Right cardiac atrium (tissue), 5 donors: ENCODE results near the gene TST. TPM values are rescaled to one million over a fixed set of nuclear protein-coding genes. Genes with fewer than 3 reads are reported as not detected.
A peak's percentile ranks its signal among the peaks of the same experiment; 100 is the strongest.

Experiments used
- ATAC-seq, 2 donors: fragments of 200-7000 bp; cut with Tn5 transposase; one replicate each; pipeline versions ENCODE4 v1.8.0 to v1.9.1; 2020; ENCODE audit warnings: moderate library complexity in 2 of 2, mild to moderate bottlenecking in 1 of 2
- DNase-seq, 3 donors: peaks; one replicate each; pipeline ENCODE4 v3.0.0-alpha.2; 2020
- H3K27ac ChIP-seq: one replicate; pipeline ENCODE4 v1.5.1; 2013; ENCODE audit warnings: mild to moderate bottlenecking, low read length, control low read depth, moderate library complexity
- H3K27me3 ChIP-seq: one replicate; pipeline ENCODE4 v1.6.1; 2013; ENCODE audit not compliant: control insufficient read depth, insufficient read depth
- H3K4me1 ChIP-seq: one replicate; pipeline ENCODE4 v1.6.1; 2013; ENCODE audit warnings: low read length; ENCODE audit not compliant: control insufficient read depth, insufficient read depth
- H3K4me3 ChIP-seq: one replicate; pipeline ENCODE4 v1.5.1; 2013; ENCODE audit warnings: low read length, control low read depth
- H3K9me3 ChIP-seq: one replicate; pipeline ENCODE4 v1.6.1; 2013; ENCODE audit warnings: low read length; ENCODE audit not compliant: control insufficient read depth
- WGBS: extraction: QIAGEN DNeasy Blood & Tissue Kit; methylation state at CpG from one replicate; pipeline ENCODE4 v1.1.7; 2013; 5-methylcytosine and 5-hydroxymethylcytosine counted together
- intact Hi-C, 4 donors: fragments of 100-400 bp; cut with DNase I; formaldehyde crosslinking; loops; one replicate each; pipeline versions ENCODE4 v1.11.0 to v1.14.0; 2022 to 2023
- long read RNA-seq, 4 donors: library from polyadenylated mRNA; unstranded; transcript quantifications; one replicate each; pipeline ENCODE4 v2.0.0, GENCODE V29; 2020 to 2021
- polyA plus RNA-seq: library from polyadenylated mRNA; stranded (reverse); fragments of 200-250 nt; gene quantifications from one replicate; pipeline ENCODE4 v1.2.3, GENCODE V29; 2013
- total RNA-seq, 4 donors: library from RNA; stranded (reverse); fragmentation: NEBNext Ultra II Directional; extraction: Animal tissue kit (Norgen Biotek cat#: 25700); gene quantifications; one replicate each; pipeline ENCODE4 v1.2.1, GENCODE V29; 2021
- donor health status: healthy with polysubstance abuse.
- donor health status: DM: no; HTN: yes; CAD: no.
- donor health status: DM: no; HTN: no; CAD: no.
- donor health status: DM: no; HTN: yes; CAD: no; lungs with severe emphysema.
- donor health status: DM: yes; HTN: yes; CAD: no.

TST gene
- total RNA-seq: 10 to 100 TPM; 31.7 to 53.6 (median 36.6) TPM
- 67.9 TPM for polyA plus RNA-seq
- long read RNA-seq, donor 1, transcript TST-202 (2 exons, 1,797 nt): major isoform, 13 of 24 reads
- long read RNA-seq, donor 1, transcript TST-201 (3 exons, 1,211 nt): minor isoform, 9 of 24 reads
- long read RNA-seq, donor 1, partial matches to known transcripts: 0 of 24 reads
- long read RNA-seq, donor 1, other reads (novel, unspliced or antisense): 2 of 24 reads
- long read RNA-seq, donor 2, transcript TST-202 (2 exons, 1,797 nt): major isoform, 10 of 13 reads
- long read RNA-seq, donor 2, partial matches to known transcripts: 0 of 13 reads
- long read RNA-seq, donor 2, other reads (novel, unspliced or antisense): 2 of 13 reads
- long read RNA-seq, donor 3, transcript TST-202 (2 exons, 1,797 nt): minor isoform, 6 of 26 reads
- long read RNA-seq, donor 3, transcript TST-201 (3 exons, 1,211 nt): major isoform, 14 of 26 reads
- long read RNA-seq, donor 3, partial matches to known transcripts: 0 of 26 reads
- long read RNA-seq, donor 3, other reads (novel, unspliced or antisense): 6 of 26 reads
- long read RNA-seq, donor 4, transcript TST-201 (3 exons, 1,211 nt): minor isoform, 11 of 33 reads
- long read RNA-seq, donor 4, transcript TST-202 (2 exons, 1,797 nt): major isoform, 19 of 33 reads
- long read RNA-seq, donor 4, partial matches to known transcripts: 0 of 33 reads
- long read RNA-seq, donor 4, other reads (novel, unspliced or antisense): 3 of 33 reads

DNA sequence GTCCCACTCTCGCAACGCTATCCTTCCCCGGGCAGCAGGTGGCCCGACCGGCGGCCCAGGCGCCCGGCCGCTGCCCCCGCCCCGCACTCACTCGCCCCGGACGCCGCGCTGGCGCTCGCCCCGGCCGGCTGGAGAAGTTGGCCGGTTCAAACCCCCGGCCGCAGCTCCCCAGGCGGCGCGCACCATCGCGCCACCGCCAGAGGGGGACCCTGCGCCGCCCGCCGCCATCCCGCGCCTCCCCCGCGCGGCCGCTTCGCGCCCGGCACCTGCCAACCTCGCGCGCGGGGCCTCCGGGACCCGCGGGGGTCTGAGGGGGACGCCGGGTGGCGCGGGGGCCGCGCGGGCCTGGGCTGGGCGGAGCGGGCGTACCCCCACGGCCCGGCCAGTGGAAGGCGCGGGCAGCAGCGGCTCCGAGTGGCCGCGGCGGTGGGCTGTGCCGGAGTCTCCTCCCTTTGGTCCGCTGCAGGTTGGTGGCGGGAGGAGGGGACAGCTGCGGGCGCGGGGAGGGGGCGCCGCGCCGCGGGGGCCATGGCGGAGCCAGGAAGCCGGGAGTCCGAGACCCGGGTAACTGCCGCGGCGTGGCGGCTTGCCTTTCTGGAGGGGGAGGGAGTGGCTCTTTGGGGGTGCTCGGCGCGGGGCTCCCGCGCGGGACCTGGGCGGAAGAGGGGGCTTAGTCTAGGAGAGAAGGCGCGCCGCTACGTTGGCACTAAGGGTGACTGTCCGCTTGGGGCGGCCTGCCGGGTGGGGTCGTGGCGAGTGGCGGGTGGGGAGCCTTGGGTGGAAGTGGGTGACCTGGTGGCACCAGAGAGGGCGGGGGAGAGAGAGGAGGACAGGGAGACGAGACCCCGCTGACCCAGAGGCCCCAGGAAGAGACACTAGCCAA lies at the start of gene TST, which contains the start of gene MPST:
Gene TST, minus strand, starts transcription at position 139 of the 883 bp plus-strand sequence. CDS start 715 bp downstream, outside the sequence.
Gene MPST, plus strand, starts transcription at position 434 of the 883 bp plus-strand sequence. Its CDS starts 95 bp downstream, at position 529.
- ATAC-seq (peak; percentile 87 to 88), DNase-seq (peak; percentile 85 to 95 (median 93))
- intact Hi-C loops: no loop called here
- Histone ChIP-seq H3K9me3 (no peaks in the 10 kb centered on the region), H3K27me3 (no peaks in the 10 kb centered on the region), H3K27ac (peak within 1 kb of the TSS; percentile 97), H3K4me3 (peak within 1 kb of the TSS; percentile 69), H3K4me1 (peaks cover 24% of the 10 kb centered on the region)
- under 1% methylated on average over 105 of the region's 107 CpGs for WGBS

- H3K27me3 ChIP-seq: no peaks in the 10 kb centered on the region
- no peak overlapping the region for H3K4me3 ChIP-seq
- no peaks in the 10 kb centered on the region for H3K4me1 ChIP-seq
- intact Hi-C loops: no loop called here
- no peaks in the 10 kb centered on the region for H3K9me3 ChIP-seq
- H3K27ac ChIP-seq: no peak overlapping the region
- DNase-seq: peak in 2 of 3 donors; percentile 39 to 41
- no peak for ATAC-seq
- 4% methylated on average over 36 of the region's 36 CpGs for WGBS
These were observed 49.6 kb upstream of the TST start for GRCh38 chr22:37068859-37069258.

DNA sequence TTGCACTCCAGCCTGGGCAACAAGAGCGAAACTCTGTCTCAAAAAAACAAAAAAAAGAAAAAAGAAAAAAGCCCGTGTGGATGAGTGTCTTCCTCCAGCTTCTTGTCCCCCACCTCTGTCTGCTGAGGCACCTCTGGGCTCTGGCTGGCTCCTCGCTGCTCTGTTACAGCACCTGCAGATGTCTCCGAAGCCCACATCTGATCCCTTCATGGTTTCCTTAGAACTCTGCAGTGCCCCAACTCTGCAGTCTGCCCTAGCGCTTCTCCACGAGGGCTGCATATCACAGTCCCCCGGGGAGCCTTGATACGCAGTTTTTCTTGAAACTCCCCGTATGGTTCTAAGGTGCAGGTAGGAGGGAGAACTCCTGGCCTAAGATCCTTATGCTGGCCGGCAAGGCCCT lies 48.2 kb upstream of the TST start:
- ATAC-seq: no peak
- intact Hi-C loops: no loop called here
- Histone ChIP-seq H3K27ac (no peak overlapping the region), H3K27me3 (no peaks in the 10 kb centered on the region), H3K4me3 (no peak overlapping the region), H3K9me3 (no peaks in the 10 kb centered on the region), H3K4me1 (no peaks in the 10 kb centered on the region)
- WGBS: 71% methylated on average over 10 of the region's 10 CpGs
- peak in 2 of 3 donors; percentile 22 to 26 for DNase-seq

- ATAC-seq: no peak
- no peak overlapping the region for H3K4me3 ChIP-seq
- 84% methylated on average over 9 of the region's 9 CpGs for WGBS
- peak in 2 of 3 donors; percentile 38 to 40 for DNase-seq
- no peaks in the 10 kb centered on the region for H3K9me3 ChIP-seq
- no peak overlapping the region for H3K27ac ChIP-seq
- H3K27me3 ChIP-seq: no peaks in the 10 kb centered on the region
- intact Hi-C loops: no loop called here
- H3K4me1 ChIP-seq: no peaks in the 10 kb centered on the region
These were observed 46.7 kb upstream of the TST start for GRCh38 chr22:37065961-37066360.

- 80% methylated on average over 3 of the region's 3 CpGs for WGBS
- no peak overlapping the region for H3K27ac ChIP-seq
- H3K4me1 ChIP-seq: no peaks in the 10 kb centered on the region
- H3K9me3 ChIP-seq: no peaks in the 10 kb centered on the region
- no peak overlapping the region for H3K4me3 ChIP-seq
- DNase-seq: peak in 2 of 3 donors; percentile 17 to 18
- ATAC-seq: no peak
- intact Hi-C loops: no loop called here
- no peaks in the 10 kb centered on the region for H3K27me3 ChIP-seq
These were observed 45.9 kb upstream of the TST start for GRCh38 chr22:37065180-37065579.

GRCh38 chr22:37064553-37064952 lies 45.3 kb upstream of the TST start:
- intact Hi-C loops: no loop called here
- Histone ChIP-seq H3K4me1 (no peaks in the 10 kb centered on the region), H3K4me3 (no peak overlapping the region), H3K27ac (no peak overlapping the region), H3K9me3 (no peaks in the 10 kb centered on the region), H3K27me3 (no peaks in the 10 kb centered on the region)
- 89% methylated on average over 11 of the region's 11 CpGs for WGBS
- no peak for ATAC-seq
- peak in 2 of 3 donors; percentile 40 to 50 for DNase-seq

- intact Hi-C loops: no loop called here
- 84% methylated on average over 28 of the region's 28 CpGs for WGBS
- ATAC-seq (no peak), DNase-seq (peak in 2 of 3 donors; percentile 38 to 46)
- no peaks in the 10 kb centered on the region for H3K9me3 ChIP-seq
- H3K27ac ChIP-seq: no peak overlapping the region
- no peaks in the 10 kb centered on the region for H3K4me1 ChIP-seq
- no peaks in the 10 kb centered on the region for H3K27me3 ChIP-seq
- no peak overlapping the region for H3K4me3 ChIP-seq
These were observed 44.5 kb upstream of the TST start for GRCh38 chr22:37063431-37064420.

- 88% methylated on average over 15 of the region's 15 CpGs for WGBS
- Histone ChIP-seq H3K27me3 (no peaks in the 10 kb centered on the region), H3K4me3 (no peak overlapping the region), H3K4me1 (no peaks in the 10 kb centered on the region), H3K27ac (no peak overlapping the region), H3K9me3 (no peaks in the 10 kb centered on the region)
- ATAC-seq: no peak
- intact Hi-C loops: no loop called here
- DNase-seq: peak in 2 of 3 donors; percentile 32 to 53
These were observed 43.6 kb upstream of the TST start for GRCh38 chr22:37062702-37063381.

DNA sequence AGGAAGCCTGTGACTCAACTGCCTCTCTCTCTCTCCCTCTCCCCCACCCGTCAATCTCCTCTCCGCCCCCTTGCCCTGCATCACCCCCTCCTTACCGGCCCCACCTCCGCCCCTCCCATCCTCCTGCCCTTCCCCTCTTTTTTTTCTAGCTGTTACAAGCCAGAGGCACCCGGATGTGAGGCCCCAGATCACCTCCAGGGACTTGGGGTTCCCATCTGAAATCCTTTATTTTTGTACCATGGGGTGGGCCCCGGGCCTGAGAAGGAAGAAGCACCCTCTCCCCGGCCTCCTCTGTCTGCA lies 43.1 kb upstream of the TST start:
- ATAC-seq (no peak), DNase-seq (peak in 2 of 3 donors; percentile 29 to 31)
- H3K27me3 ChIP-seq: no peaks in the 10 kb centered on the region
- H3K4me1 ChIP-seq: no peaks in the 10 kb centered on the region
- intact Hi-C loops: no loop called here
- WGBS: 62% methylated on average over 7 of the region's 7 CpGs
- H3K9me3 ChIP-seq: no peaks in the 10 kb centered on the region
- H3K4me3 ChIP-seq: no peak overlapping the region
- H3K27ac ChIP-seq: no peak overlapping the region
